Measurements from ENCODE around the gene UBE2G2. TPM values are rescaled to one million over a fixed set of nuclear protein-coding genes. Genes with fewer than 3 reads are reported as not detected.
A peak's percentile ranks its signal among the peaks of the same experiment; 100 is the strongest.

Gene UBE2G2
- total and polyA plus RNA-seq, 2 experiments from 2014 or later, result 79.4 to 86.4 TPM

DNA sequence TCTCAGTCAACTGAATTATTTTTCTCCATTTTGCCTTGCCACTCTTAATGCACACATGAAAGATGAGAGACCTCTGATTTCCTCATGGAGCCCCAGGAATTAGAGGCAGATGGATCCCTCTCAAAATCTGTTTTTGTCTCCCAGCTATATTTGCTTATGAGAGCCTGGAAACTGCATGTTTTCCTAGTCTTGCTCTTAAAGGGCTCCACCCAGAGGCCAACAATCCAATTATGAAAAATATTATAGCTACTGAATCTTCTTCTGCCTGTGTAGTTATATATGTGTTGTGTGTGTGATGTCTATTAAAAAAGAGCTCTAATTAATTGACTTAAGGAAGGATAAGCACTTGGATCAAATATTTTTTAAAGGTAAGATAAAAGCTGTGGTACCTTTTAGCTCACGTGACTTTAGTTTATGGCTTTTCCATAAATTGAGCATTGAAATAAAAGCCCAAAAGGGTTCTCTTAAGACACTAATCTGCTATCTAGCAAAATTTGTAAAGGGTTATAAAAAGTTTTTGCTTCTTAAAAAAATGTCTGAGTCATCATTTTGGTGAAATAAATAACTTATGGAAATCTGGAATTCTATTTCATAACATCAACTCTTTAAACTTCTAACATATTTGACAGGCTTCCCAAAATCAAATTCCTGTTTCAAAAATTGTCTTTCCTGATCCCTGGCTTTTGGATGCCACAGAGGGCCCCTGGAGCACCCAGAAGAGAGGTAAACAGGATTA, 59.0 kb downstream of the UBE2G2 start:
- H3K4me3 ChIP-seq, result no peak overlapping the region
- H3K36me3 ChIP-seq, result no peaks in the 10 kb centered on the region
- peak in 1 of 2 donors; percentile 30 for DNase-seq (ENCODE audit: low read depth in 1 of 2, low spot score in 1 of 2)
- H3K27me3 ChIP-seq, result no peaks in the 10 kb centered on the region
- TF ChIP-seq, protein P1, sequence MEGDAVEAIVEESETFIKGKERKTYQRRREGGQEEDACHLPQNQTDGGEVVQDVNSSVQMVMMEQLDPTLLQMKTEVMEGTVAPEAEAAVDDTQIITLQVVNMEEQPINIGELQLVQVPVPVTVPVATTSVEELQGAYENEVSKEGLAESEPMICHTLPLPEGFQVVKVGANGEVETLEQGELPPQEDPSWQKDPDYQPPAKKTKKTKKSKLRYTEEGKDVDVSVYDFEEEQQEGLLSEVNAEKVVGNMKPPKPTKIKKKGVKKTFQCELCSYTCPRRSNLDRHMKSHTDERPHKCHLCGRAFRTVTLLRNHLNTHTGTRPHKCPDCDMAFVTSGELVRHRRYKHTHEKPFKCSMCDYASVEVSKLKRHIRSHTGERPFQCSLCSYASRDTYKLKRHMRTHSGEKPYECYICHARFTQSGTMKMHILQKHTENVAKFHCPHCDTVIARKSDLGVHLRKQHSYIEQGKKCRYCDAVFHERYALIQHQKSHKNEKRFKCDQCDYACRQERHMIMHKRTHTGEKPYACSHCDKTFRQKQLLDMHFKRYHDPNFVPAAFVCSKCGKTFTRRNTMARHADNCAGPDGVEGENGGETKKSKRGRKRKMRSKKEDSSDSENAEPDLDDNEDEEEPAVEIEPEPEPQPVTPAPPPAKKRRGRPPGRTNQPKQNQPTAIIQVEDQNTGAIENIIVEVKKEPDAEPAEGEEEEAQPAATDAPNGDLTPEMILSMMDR (IDR thresholded peaks at IDR 0.05; ENCODE audit: low read depth, low read length), result peak; percentile 34
- no peaks in the 10 kb centered on the region for H3K4me1 ChIP-seq (ENCODE audit: low read depth)
- no peak overlapping the region for H3K27ac ChIP-seq
- peaks cover 7% of the 10 kb centered on the region for H3K9me3 ChIP-seq (ENCODE audit: low read depth)

DNA sequence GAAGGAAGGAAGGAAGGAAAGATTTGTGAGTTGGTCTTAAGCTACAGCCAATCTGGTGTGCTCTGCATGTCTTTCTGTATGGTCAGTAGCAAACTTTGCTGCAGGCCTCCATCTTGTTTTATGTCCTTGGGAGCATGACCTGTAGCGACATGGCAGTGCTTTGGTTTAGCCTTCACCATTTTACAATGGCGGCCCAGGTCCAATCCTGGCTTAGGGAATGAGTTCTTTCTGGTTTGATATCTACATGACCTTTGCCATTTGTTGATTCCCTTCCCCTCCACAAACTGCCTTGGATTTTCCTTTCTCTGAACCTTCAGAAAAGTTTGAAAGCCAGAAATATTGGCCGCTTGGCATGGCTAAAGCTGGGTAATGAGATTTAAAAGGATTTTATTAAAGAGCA, 59.7 kb downstream of the UBE2G2 start:
- TF ChIP-seq, protein P1 (IDR thresholded peaks at IDR 0.05; ENCODE audit: low read depth, low read length), result no peak
- Histone ChIP-seq H3K27me3 (no peaks in the 10 kb centered on the region), H3K36me3 (no peaks in the 10 kb centered on the region), H3K4me1 (ENCODE audit: low read depth) (no peaks in the 10 kb centered on the region), H3K27ac (no peak overlapping the region), H3K4me3 (no peak overlapping the region), H3K9me3 (ENCODE audit: low read depth) (peaks cover 7% of the 10 kb centered on the region)
- DNase-seq (ENCODE audit: low read depth in 1 of 2, low spot score in 1 of 2), result no peak

DNA sequence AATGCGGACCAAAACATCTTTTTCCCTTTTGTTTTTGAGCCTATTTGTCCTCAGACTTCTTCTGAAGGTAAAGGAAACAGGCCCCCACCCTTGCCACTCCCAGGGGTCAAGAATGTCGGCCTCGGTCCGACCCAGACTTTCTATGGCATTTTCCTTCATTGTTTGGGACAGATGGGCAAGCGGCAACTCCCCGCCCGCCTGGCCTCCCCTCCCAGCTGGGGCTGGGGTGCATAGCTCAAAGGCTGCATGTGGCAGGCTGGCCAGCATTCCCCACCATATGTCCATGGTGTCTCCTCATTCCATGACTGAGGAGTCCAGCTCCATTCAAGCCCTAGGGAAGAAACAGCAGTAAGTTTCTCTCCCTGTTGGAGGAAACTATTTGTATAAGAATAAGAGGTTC, 60.9 kb downstream of the UBE2G2 start:
- TF ChIP-seq, protein P1 (IDR thresholded peaks at IDR 0.05; ENCODE audit: low read depth, low read length), result no peak
- Histone ChIP-seq H3K27me3 (no peaks in the 10 kb centered on the region), H3K4me1 (ENCODE audit: low read depth) (no peaks in the 10 kb centered on the region), H3K27ac (no peak overlapping the region), H3K9me3 (ENCODE audit: low read depth) (peaks cover 5% of the 10 kb centered on the region), H3K4me3 (no peak overlapping the region), H3K36me3 (no peaks in the 10 kb centered on the region)
- no peak for DNase-seq (ENCODE audit: low read depth in 1 of 2, low spot score in 1 of 2)

DNA sequence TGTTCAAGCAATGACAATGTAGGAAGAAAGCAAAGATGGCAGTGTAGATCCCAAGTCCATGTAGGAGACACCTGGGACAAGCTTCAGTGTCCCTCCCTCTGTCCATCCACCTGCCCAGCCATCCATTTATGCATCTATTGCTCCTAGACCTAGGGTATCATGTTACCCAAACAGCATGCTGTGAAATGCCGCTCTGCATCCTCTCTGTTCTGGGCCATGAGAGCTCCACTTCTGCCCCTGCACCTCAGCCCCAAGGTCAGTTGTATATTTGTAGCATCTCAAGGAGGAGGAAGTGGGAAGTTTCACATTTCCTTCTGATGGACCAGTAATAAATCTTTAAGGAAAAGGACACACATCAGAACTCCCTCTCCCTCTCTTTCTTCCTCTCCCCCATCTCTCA, 62.3 kb downstream of the UBE2G2 start:
- DNase-seq (ENCODE audit: low read depth in 1 of 2, low spot score in 1 of 2), result no peak
- H3K36me3 ChIP-seq, result no peaks in the 10 kb centered on the region
- TF ChIP-seq, protein P1 (IDR thresholded peaks at IDR 0.05; ENCODE audit: low read depth, low read length), result no peak

DNA sequence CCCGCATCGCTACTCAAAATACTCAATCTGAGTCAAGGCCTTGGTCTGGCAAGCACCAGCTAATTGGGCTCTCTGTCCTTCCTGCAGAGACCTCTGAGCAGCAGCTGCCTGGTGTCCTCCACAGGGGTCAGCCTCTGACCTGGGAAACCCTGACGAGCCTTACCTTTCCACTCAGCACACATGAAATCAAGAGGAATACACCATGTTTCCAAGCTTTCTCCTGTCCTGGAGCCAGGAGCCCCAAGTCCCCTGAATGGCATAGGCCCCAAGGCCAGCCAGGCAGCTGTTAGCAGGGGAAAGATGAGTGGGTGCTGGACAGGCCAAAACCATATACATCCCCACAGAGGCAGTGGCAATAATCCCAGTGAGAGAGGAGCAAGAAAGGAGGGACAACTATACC, 63.0 kb downstream of the UBE2G2 start:
- Histone ChIP-seq H3K4me3 (no peak overlapping the region), H3K36me3 (no peaks in the 10 kb centered on the region), H3K9me3 (ENCODE audit: low read depth) (peaks cover 5% of the 10 kb centered on the region), H3K27me3 (no peaks in the 10 kb centered on the region), H3K27ac (no peak overlapping the region), H3K4me1 (ENCODE audit: low read depth) (no peaks in the 10 kb centered on the region)
- TF ChIP-seq, protein P1 (IDR thresholded peaks at IDR 0.05; ENCODE audit: low read depth, low read length), result no peak
- no peak for DNase-seq (ENCODE audit: low read depth in 1 of 2, low spot score in 1 of 2)

More for the DNA sequence above, 62.3 kb downstream of the UBE2G2 start:
- no peak overlapping the region for H3K27ac ChIP-seq
- H3K4me3 ChIP-seq, result no peak overlapping the region
- no peaks in the 10 kb centered on the region for H3K27me3 ChIP-seq
- peaks cover 5% of the 10 kb centered on the region for H3K9me3 ChIP-seq (ENCODE audit: low read depth)
- no peaks in the 10 kb centered on the region for H3K4me1 ChIP-seq (ENCODE audit: low read depth)

All from cardiac muscle cell (in vitro differentiated cells and primary cell).